Peyer's patch (tissue), 4 donors: ENCODE measurements around the gene SMYD3. TPM values are rescaled to one million over a fixed set of nuclear protein-coding genes. Genes with fewer than 3 reads are reported as not detected.
"Not testable (repeated sequence)": the region's sequence is repeated elsewhere in the genome, so short reads cannot be mapped to it uniquely, and the experiment has no call there.

Experiments
- DNase-seq, 3 donors: peaks; one replicate each; pipeline ENCODE4 v3.0.0-alpha.2; 2017 to 2019
- H3K27ac ChIP-seq, 4 donors: fragments of 200-600 bp; sonication (generic); one replicate each; pipeline ENCODE4 v1.5.1; 2016 to 2019
- H3K27me3 ChIP-seq, 2 donors: fragments of 200-600 bp; sonication (generic); one replicate each; pipeline ENCODE4 v1.5.1; 2019
- H3K36me3 ChIP-seq, 3 donors: fragments of 200-600 bp; sonication (generic); one replicate each; pipeline ENCODE4 v1.5.1; 2016 to 2019
- H3K4me1 ChIP-seq, 4 donors: fragments of 200-600 bp; sonication (generic); one replicate each; pipeline ENCODE4 v1.5.1; 2016 to 2019
- H3K4me3 ChIP-seq, 4 donors: fragments of 200-600 bp; sonication (generic); 1 replicate in 3 of 4; 2 replicates in 1 of 4; pipeline ENCODE4 v1.5.1; 2016 to 2019; ENCODE audit warnings: mild to moderate bottlenecking in 1 of 4
- H3K9me3 ChIP-seq, 4 donors: fragments of 200-600 bp; sonication (generic); one replicate each; pipeline ENCODE4 v1.5.1; 2016 to 2019; ENCODE audit warnings: mild to moderate bottlenecking in 1 of 4
- CTCF ChIP-seq, 6 experiments: fragments of 450-650 bp in 4 of 6; fragments of 200-600 bp in 2 of 6; sonication (generic) in 1 of 6; IDR thresholded peaks; one replicate each; pipeline ENCODE4 v1.5.1; 2017 to 2019; ENCODE audit warnings: antibody characterized with exemption in 6 of 6, mild to moderate bottlenecking in 3 of 6, moderate library complexity in 1 of 6
- POLR2A ChIP-seq, 2 donors: fragments of 450-650 bp; IDR thresholded peaks; one replicate each; pipeline ENCODE4 v1.5.1; 2017; ENCODE audit warnings: antibody characterized with exemption in 2 of 2, mild to moderate bottlenecking in 2 of 2, moderate library complexity in 2 of 2
- total RNA-seq, 4 donors: library from RNA; depleted of rRNA; stranded (reverse); fragments of >200 nt; gene quantifications; one replicate each; pipeline ENCODE4 v1.1.0, GENCODE V29; 2016

Gene SMYD3
- total RNA-seq, 4 donors from 2014 or later = 19.8 to 55.3 (median 26.9) TPM

GRCh38 chr1:246329900-246330299 lies 177.2 kb downstream of the SMYD3 start:
- H3K36me3 ChIP-seq = peaks cover 0 to 5% (median 0%) of the 10 kb centered on the region in 3 donors
- no peaks in the 10 kb centered on the region for H3K27me3 ChIP-seq
- TF ChIP-seq CTCF (IDR thresholded peaks at IDR 0.05) = no peak
- no peak for TF ChIP-seq POLR2A (IDR thresholded peaks at IDR 0.05)
- H3K9me3 ChIP-seq = no peaks in the 10 kb centered on the region
- H3K4me3 ChIP-seq = no peak overlapping the region
- H3K27ac ChIP-seq = no peak overlapping the region
- H3K4me1 ChIP-seq = no peaks in the 10 kb centered on the region
- no peak for DNase-seq

GRCh38 chr1:246329292-246329691 lies 177.8 kb downstream of the SMYD3 start:
- H3K27me3 ChIP-seq, H3K27ac ChIP-seq, H3K4me3 ChIP-seq, DNase-seq, H3K9me3 ChIP-seq, H3K4me1 ChIP-seq, H3K36me3 ChIP-seq: not testable (repeated sequence)

- Histone ChIP-seq H3K36me3 (peaks cover 0 to under 1% (median 0%) of the 10 kb centered on the region in 3 donors), H3K4me3 (no peak overlapping the region), H3K9me3 (no peaks in the 10 kb centered on the region), H3K27ac (no peak overlapping the region), H3K27me3 (no peaks in the 10 kb centered on the region), H3K4me1 (no peaks in the 10 kb centered on the region)
- no peak for DNase-seq
- TF ChIP-seq POLR2A (IDR thresholded peaks at IDR 0.05) (no peak), CTCF (IDR thresholded peaks at IDR 0.05) (no peak)
Observed at GRCh38 chr1:246324711-246325110, 182.4 kb downstream of the SMYD3 start.

- H3K36me3 ChIP-seq, H3K27ac ChIP-seq, H3K4me3 ChIP-seq, H3K4me1 ChIP-seq, H3K27me3 ChIP-seq, H3K9me3 ChIP-seq, DNase-seq: not testable (repeated sequence)
Observed at GRCh38 chr1:246324033-246324432, 183.0 kb downstream of the SMYD3 start.

GRCh38 chr1:246320286-246320685 lies 186.8 kb downstream of the SMYD3 start:
- DNase-seq = no peak
- Histone ChIP-seq H3K27ac (no peak overlapping the region), H3K9me3 (no peaks in the 10 kb centered on the region), H3K4me1 (no peaks in the 10 kb centered on the region), H3K36me3 (no peaks in the 10 kb centered on the region), H3K27me3 (no peaks in the 10 kb centered on the region), H3K4me3 (no peak overlapping the region)
- TF ChIP-seq CTCF (IDR thresholded peaks at IDR 0.05) (no peak), POLR2A (IDR thresholded peaks at IDR 0.05) (no peak)

GRCh38 chr1:246319083-246319714 lies 187.9 kb downstream of the SMYD3 start:
- Histone ChIP-seq H3K9me3 (no peaks in the 10 kb centered on the region), H3K4me1 (no peaks in the 10 kb centered on the region), H3K36me3 (no peaks in the 10 kb centered on the region), H3K27ac (no peak overlapping the region), H3K4me3 (no peak overlapping the region), H3K27me3 (no peaks in the 10 kb centered on the region)
- TF ChIP-seq CTCF (IDR thresholded peaks at IDR 0.05) (no peak), POLR2A (IDR thresholded peaks at IDR 0.05) (no peak)
- DNase-seq = no peak

- no peak overlapping the region for H3K4me3 ChIP-seq
- no peaks in the 10 kb centered on the region for H3K4me1 ChIP-seq
- H3K36me3 ChIP-seq = no peaks in the 10 kb centered on the region
- no peak overlapping the region for H3K27ac ChIP-seq
- no peaks in the 10 kb centered on the region for H3K27me3 ChIP-seq
- TF ChIP-seq POLR2A (IDR thresholded peaks at IDR 0.05) = no peak
- TF ChIP-seq CTCF (IDR thresholded peaks at IDR 0.05) = no peak
- H3K9me3 ChIP-seq = no peaks in the 10 kb centered on the region
- no peak for DNase-seq
Observed at GRCh38 chr1:246318622-246319021, 188.5 kb downstream of the SMYD3 start.
